ENCODE results near the gene CASP7.

DNA sequence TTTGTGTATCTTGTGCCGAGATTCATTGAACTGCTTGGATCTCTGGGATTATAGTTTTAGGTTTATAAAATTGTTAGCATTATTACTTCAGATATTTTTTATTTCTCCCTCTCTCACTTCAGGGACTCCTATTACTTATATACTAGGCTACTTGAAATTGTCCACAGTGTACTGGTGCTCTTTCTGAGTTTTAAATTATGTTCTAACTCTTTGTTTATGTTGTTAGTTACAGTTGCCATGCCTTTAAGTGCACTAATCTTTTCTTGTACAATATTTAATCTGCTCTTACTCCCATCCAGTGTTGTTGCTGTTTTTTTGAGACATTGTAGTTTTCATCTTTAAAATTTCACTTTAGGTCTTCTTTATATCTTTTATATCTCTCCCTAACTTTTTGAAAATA, 84.9 kb downstream of the CASP7 start:
- TF ChIP-seq POLR2AphosphoS5 (IDR thresholded peaks at IDR 0.05; ENCODE audit: low read depth, low read length): no peak
- no peak for TF ChIP-seq POLR2A (IDR thresholded peaks at IDR 0.05; ENCODE audit: low read depth, low read length)
- no peak for TF ChIP-seq TAF1 (IDR thresholded peaks at IDR 0.05; ENCODE audit: borderline replicate concordance, low read depth, low read length)
